Upper lobe of left lung (tissue), 6 donors: ENCODE measurements around the gene TFR2. TPM values are rescaled to one million over a fixed set of nuclear protein-coding genes. Genes with fewer than 3 reads are reported as not detected.
A peak's percentile ranks its signal among the peaks of the same experiment; 100 is the strongest.

Experiments used
- ATAC-seq, 2 donors: fragments of 200-7000 bp; cut with Tn5 transposase; one replicate each; pipeline ENCODE4 v1.9.1; 2022; ENCODE audit warnings: mild to moderate bottlenecking in 2 of 2, moderate library complexity in 2 of 2; ENCODE audit not compliant: low FRiP score in 2 of 2
- DNase-seq, 2 donors: peaks; one replicate each; pipeline ENCODE4 v3.0.0-alpha.2; 2019 to 2020
- H3K27ac ChIP-seq, 4 donors: fragments of 200-600 bp; sonication (generic); one replicate each; pipeline ENCODE4 v1.5.1; 2016 to 2019
- H3K27me3 ChIP-seq, 4 donors: fragments of 200-600 bp; sonication (generic); one replicate each; pipeline ENCODE4 v1.5.1; 2017 to 2019
- H3K36me3 ChIP-seq, 4 donors: fragments of 200-600 bp; sonication (generic); one replicate each; pipeline ENCODE4 v1.5.1; 2016 to 2019
- H3K4me1 ChIP-seq, 4 donors: fragments of 200-600 bp; sonication (generic); one replicate each; pipeline ENCODE4 v1.5.1; 2018 to 2019
- H3K4me3 ChIP-seq, 4 donors: fragments of 200-600 bp; sonication (generic); one replicate each; pipeline ENCODE4 v1.5.1; 2017 to 2019; ENCODE audit warnings: mild to moderate bottlenecking in 2 of 4, moderate library complexity in 1 of 4
- H3K9me3 ChIP-seq, 4 donors: fragments of 200-600 bp; sonication (generic); one replicate each; pipeline ENCODE4 v1.5.1; 2018 to 2019
- CTCF ChIP-seq, 6 experiments: fragments of 450-650 bp in 4 of 6; fragments of 200-600 bp in 2 of 6; sonication (generic) in 2 of 6; IDR thresholded peaks; one replicate each; pipeline ENCODE4 v1.5.1; 2016 to 2019; ENCODE audit warnings: antibody characterized with exemption in 6 of 6
- EP300 ChIP-seq, 4 donors: sonication (generic); formaldehyde crosslinking; IDR thresholded peaks; one replicate each; pipeline ENCODE4 v1.5.1; 2017; ENCODE audit warnings: antibody characterized with exemption in 4 of 4, control low read depth in 2 of 4
- POLR2A ChIP-seq, 4 donors: fragments of 450-650 bp; IDR thresholded peaks; one replicate each; pipeline ENCODE4 v1.5.1; 2016 to 2017; ENCODE audit warnings: antibody characterized with exemption in 4 of 4, mild to moderate bottlenecking in 2 of 4
- POLR2AphosphoS5 ChIP-seq, 2 donors: sonication (generic); formaldehyde crosslinking; IDR thresholded peaks; one replicate each; pipeline ENCODE4 v1.5.1; 2017; ENCODE audit warnings: antibody characterized with exemption in 2 of 2
- WGBS, 2 donors: methylation state at CpG; one replicate each; pipeline ENCODE4 v1.1.5; 2017 to 2018; 5-methylcytosine and 5-hydroxymethylcytosine counted together
- total RNA-seq, 6 donors: library from RNA; depleted of rRNA in 4 of 6; stranded (reverse); fragments of >200 nt in 4 of 6; gene quantifications; one replicate each; pipeline versions ENCODE4 v1.1.0 to v1.2.1, GENCODE V29; 2016 to 2021
- donor health status: DM: no; HTN: no; CAD: no; lungs with moderate emphysema.
- donor health status: DM: no; HTN: yes; CAD: no; lungs with severe emphysema.

The TFR2 gene
- total RNA-seq, 6 donors from 2014 or later: 0.20 to 2.1 (median 0.89) TPM; not detected in 1

- 54 to 55% methylated on average over 11 of the region's 11 CpGs for WGBS, 2 donors
- no peaks in the 10 kb centered on the region for H3K27me3 ChIP-seq
- DNase-seq (no peak), ATAC-seq (no peak)
- no peaks in the 10 kb centered on the region for H3K9me3 ChIP-seq
- H3K4me1 ChIP-seq: peaks cover 34 to 59% (median 45%) of the 10 kb centered on the region in 4 donors
- H3K36me3 ChIP-seq: peaks cover 28 to 49% (median 45%) of the 10 kb centered on the region in 4 donors
- H3K4me3 ChIP-seq: peak overlapping the region in 2 of 4 donors; percentile 85 to 87
- H3K27ac ChIP-seq: peak overlapping the region; percentile 96 to 100 (median 98)
- TF ChIP-seq POLR2AphosphoS5 (IDR thresholded peaks at IDR 0.05): no peak
- no peak for TF ChIP-seq CTCF (IDR thresholded peaks at IDR 0.05)
- TF ChIP-seq POLR2A (IDR thresholded peaks at IDR 0.05): no peak
- TF ChIP-seq EP300 (IDR thresholded peaks at IDR 0.05): no peak
Observed at GRCh38 chr7:100582650-100583049, 58.7 kb downstream of the TFR2 start.

DNA sequence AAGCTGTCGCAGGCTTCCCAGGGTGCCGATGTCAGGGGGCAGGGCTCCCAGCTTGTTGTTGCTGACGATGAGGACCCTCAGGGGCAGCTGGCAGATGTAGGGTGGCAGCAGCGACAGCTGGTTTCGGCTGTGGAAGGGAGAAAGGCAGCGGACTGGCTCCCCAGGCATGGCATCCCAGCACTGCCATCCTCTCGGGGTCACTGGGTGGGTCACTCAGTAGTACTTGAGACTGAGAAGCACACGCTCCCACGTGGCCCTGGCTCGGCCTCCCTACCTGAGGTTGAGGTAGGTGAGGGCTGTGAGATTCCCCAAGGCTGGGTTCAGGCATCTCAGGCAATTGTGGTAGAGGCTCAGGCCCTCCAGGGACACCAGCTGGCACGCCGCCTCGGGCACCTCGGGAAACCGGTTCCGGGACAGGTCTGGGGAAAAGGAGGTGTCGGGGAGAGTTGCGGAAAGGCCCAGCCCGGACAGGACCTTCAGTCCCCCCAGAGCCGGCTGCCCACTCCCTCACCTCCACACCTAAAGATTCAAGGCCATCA is 59.2 kb downstream of the TFR2 start:
- 67 to 72% methylated on average over 16 to 18 of the region's 20 CpGs for WGBS, 2 donors
- H3K27me3 ChIP-seq: no peaks in the 10 kb centered on the region
- DNase-seq (peak; percentile 86 to 96), ATAC-seq (no peak)
- H3K4me1 ChIP-seq: peaks cover 34 to 53% (median 41%) of the 10 kb centered on the region in 4 donors
- H3K9me3 ChIP-seq: no peaks in the 10 kb centered on the region
- no peak for TF ChIP-seq POLR2AphosphoS5 (IDR thresholded peaks at IDR 0.05)
- no peak for TF ChIP-seq POLR2A (IDR thresholded peaks at IDR 0.05)
- no peak for TF ChIP-seq EP300 (IDR thresholded peaks at IDR 0.05)
- TF ChIP-seq CTCF (IDR thresholded peaks at IDR 0.05): no peak
- peak overlapping the region; percentile 96 to 100 (median 98) for H3K27ac ChIP-seq
- peak overlapping the region in 2 of 4 donors; percentile 85 to 87 for H3K4me3 ChIP-seq
- peaks cover 34 to 55% (median 50%) of the 10 kb centered on the region in 4 donors for H3K36me3 ChIP-seq

- Histone ChIP-seq H3K4me1 (peaks cover 34 to 48% (median 37%) of the 10 kb centered on the region in 4 donors), H3K36me3 (peaks cover 46 to 69% (median 64%) of the 10 kb centered on the region in 4 donors), H3K9me3 (no peaks in the 10 kb centered on the region), H3K4me3 (no peak overlapping the region), H3K27ac (no peak overlapping the region), H3K27me3 (no peaks in the 10 kb centered on the region)
- no peak for TF ChIP-seq POLR2AphosphoS5 (IDR thresholded peaks at IDR 0.05)
- 83 to 88% methylated on average over 8 to 11 of the region's 11 CpGs for WGBS, 2 donors
- no peak for DNase-seq
- ATAC-seq: no peak
Observed at GRCh38 chr7:100580466-100581283, 60.7 kb downstream of the TFR2 start.

DNA sequence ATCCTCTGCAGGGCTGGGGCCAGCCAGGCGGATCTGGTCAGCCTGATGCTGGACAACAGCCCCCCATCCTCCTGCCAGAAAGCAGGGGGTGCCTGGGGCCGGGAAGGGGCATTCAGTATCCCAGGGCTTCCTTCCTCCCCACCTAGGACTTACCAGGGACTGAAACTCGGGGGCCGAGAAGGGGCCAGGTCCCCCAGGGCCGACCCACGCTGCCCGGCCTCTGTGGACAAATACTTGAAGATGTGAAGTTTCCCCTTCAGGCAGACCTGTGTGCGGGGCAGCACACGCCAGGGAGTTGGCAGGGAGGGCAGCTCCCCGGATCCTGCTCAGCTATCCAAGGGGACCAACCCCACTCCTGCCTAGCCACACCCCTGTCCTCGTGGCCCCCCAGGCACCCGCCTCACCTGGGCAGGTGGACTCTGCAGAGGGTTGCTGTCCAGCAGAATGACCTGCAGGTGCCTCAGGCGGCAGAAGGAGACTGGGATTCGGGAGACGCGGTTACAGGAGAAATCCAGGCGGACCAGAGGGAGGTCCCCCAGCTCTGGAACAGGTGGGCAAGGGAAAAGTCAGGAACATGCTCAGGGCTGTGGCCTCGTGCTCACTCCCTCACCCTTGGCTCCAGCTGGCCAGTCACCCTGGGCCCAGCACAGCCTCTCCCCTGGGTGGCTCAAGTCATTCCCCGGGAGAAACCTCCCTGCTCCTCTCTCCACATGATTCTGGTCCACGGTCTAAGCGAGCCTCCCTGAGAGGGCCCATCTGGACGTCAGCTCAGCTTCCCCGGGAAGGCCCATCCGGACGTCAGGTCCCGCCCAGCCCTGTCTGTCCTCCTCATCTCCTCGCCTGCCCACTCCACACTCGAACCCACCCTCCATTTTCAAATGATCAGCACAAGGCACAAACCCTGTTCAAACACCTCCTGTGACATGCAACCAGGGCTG is 62.8 kb downstream of the TFR2 start:
- Histone ChIP-seq H3K27me3 (no peaks in the 10 kb centered on the region), H3K9me3 (no peaks in the 10 kb centered on the region), H3K36me3 (peaks cover 58 to 89% (median 85%) of the 10 kb centered on the region in 4 donors), H3K4me1 (peaks cover 17 to 29% (median 20%) of the 10 kb centered on the region in 4 donors), H3K4me3 (no peak overlapping the region), H3K27ac (no peak overlapping the region)
- 88 to 94% methylated on average over 17 to 21 of the region's 28 CpGs for WGBS, 2 donors
- TF ChIP-seq EP300 (IDR thresholded peaks at IDR 0.05) (no peak), CTCF (IDR thresholded peaks at IDR 0.05) (no peak), POLR2A (IDR thresholded peaks at IDR 0.05) (no peak), POLR2AphosphoS5 (IDR thresholded peaks at IDR 0.05) (no peak)
- ATAC-seq (no peak), DNase-seq (no peak)
